GM10248 (cell line): ENCODE measurements around the gene SLC13A5.
A peak's percentile ranks its signal among the peaks of the same experiment; 100 is the strongest.

Experiments used
- CTCF ChIA-PET: fragments of 300-600 bp; sonication (Branson Sonifier 250); formaldehyde crosslinking; extraction: SDS; loops from one replicate; lab custom pipeline; 2021; ENCODE audit warnings: antibody characterized with exemption; lab: Yijun Ruan, JAX
- POLR2A ChIA-PET: fragments of 350-650 bp; sonication (Branson Sonifier 250); formaldehyde crosslinking; extraction: SDS; loops from one replicate; lab custom pipeline; 2020; ENCODE audit warnings: antibody characterized with exemption; lab: Yijun Ruan, JAX
- DNase-seq: peaks from one replicate; pipeline ENCODE4 v3.0.0; 2012; ENCODE audit errors: extremely low spot score
- CTCF ChIP-seq: IDR thresholded peaks from 2 replicates; pipeline ENCODE4 v1.5.1; 2012; ENCODE audit warnings: mild to moderate bottlenecking, low read depth; ENCODE audit errors: extremely low read depth, missing control alignments, control extremely low read depth

The SLC13A5 gene

GRCh38 chr17:6706499-6706898 lies 6.7 kb downstream of the SLC13A5 start:
- POLR2A ChIA-PET, result no interaction called here

GRCh38 chr17:6704470-6705052 lies 8.6 kb downstream of the SLC13A5 start:
- POLR2A ChIA-PET, result no interaction called here
- TF ChIP-seq CTCF, result no peak

More at GRCh38 chr17:6706499-6706898, 6.7 kb downstream of the SLC13A5 start:
- CTCF ChIA-PET, result interaction anchor here (0.7 kb wide), 1 partner anchor 10 kb away, joined by 3 read pairs; no protein-coding TSS in a partner anchor
- TF ChIP-seq CTCF, result no peak
- DNase-seq, result no peak

GRCh38 chr17:6703751-6704150 lies 9.4 kb downstream of the SLC13A5 start:
- DNase-seq, result no peak
- CTCF ChIA-PET, result interaction anchor here (2.4 kb wide), 1 partner anchor 16 kb away, joined by 7 read pairs; no protein-coding TSS in a partner anchor
- no peak for TF ChIP-seq CTCF
- POLR2A ChIA-PET, result no interaction called here

More at GRCh38 chr17:6704470-6705052, 8.6 kb downstream of the SLC13A5 start:
- DNase-seq, result no peak
- CTCF ChIA-PET, result interaction anchor here (2.4 kb wide), 1 partner anchor 15 kb away, joined by 7 read pairs; no protein-coding TSS in a partner anchor

- ChIA-PET CTCF (interaction anchor here (1.1 to 2.4 kb wide), 3 partner anchors 10 to 17 kb away, joined by 3 to 7 read pairs (median 6); no protein-coding TSS in a partner anchor), POLR2A (no interaction called here)
- no peak for DNase-seq
- no peak for TF ChIP-seq CTCF
Measured at GRCh38 chr17:6702567-6703215, 10.5 kb downstream of the SLC13A5 start.

GRCh38 chr17:6701719-6702118 lies 11.4 kb downstream of the SLC13A5 start:
- ChIA-PET CTCF (interaction anchor here (0.9 to 2.4 kb wide), 6 partner anchors 12 to 229 kb away, joined by 3 to 7 read pairs (median 3); no protein-coding TSS in a partner anchor), POLR2A (interaction anchor here (0.5 kb wide), 1 partner anchor 490 kb away, joined by 4 read pairs; no protein-coding TSS in a partner anchor)
- peak; percentile 41 for TF ChIP-seq CTCF
- DNase-seq, result peak; percentile 78

GRCh38 chr17:6700948-6701307 lies 12.2 kb downstream of the SLC13A5 start:
- POLR2A ChIA-PET, result no interaction called here
- DNase-seq, result no peak
- no peak for TF ChIP-seq CTCF
- CTCF ChIA-PET, result interaction anchor here (0.9 to 2.4 kb wide), 7 partner anchors 10 to 228 kb away, joined by 3 to 7 read pairs (median 3); no protein-coding TSS in a partner anchor
